Measurements from ENCODE around the gene GAREM1. TPM values are rescaled to one million over a fixed set of nuclear protein-coding genes. Genes with fewer than 3 reads are reported as not detected.

The GAREM1 gene
- total and polyA plus RNA-seq, 2 of the 8 experiments (the other 6 are each of a cell fraction or from before 2014, with no cell fraction given), result 3.6 to 9.2 TPM

DNA sequence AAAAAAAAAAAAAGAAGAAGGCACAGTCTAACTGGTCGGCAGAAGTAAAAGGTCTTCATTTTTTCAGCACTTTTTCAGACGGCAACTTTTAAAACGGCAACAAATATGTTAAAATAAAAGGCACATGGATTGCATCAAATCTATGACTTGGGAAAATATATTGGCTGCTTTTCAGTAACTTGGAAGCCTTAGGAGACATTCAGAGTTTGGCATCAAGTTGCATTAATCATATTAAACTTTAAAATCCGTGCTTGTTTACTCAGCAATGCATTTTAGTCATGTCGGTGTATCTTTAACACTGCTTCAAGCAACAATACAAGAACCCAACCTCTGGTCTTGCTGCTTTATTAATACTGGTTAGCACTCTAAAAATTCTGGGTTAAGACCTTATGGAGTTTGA lies 169.8 kb downstream of the GAREM1 start:
- CTCF ChIA-PET (ENCODE audit: partially characterized antibody), result interaction anchor here (1.7 to 3.8 kb wide), 2 partner anchors 11 to 12 kb away, joined by 9 to 12 read pairs; no protein-coding TSS in a partner anchor
- no peak for TF ChIP-seq CHD1 (IDR thresholded peaks at IDR 0.05; ENCODE audit: low read depth, low read length)
- no peak for TF ChIP-seq KDM4A (IDR thresholded peaks at IDR 0.05; ENCODE audit: low read depth, low read length, severe bottlenecking)
- no peak for TF ChIP-seq JUN (IDR thresholded peaks at IDR 0.05; ENCODE audit: low read depth, low read length)
- TF ChIP-seq, protein P1, sequence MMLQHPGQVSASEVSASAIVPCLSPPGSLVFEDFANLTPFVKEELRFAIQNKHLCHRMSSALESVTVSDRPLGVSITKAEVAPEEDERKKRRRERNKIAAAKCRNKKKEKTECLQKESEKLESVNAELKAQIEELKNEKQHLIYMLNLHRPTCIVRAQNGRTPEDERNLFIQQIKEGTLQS (IDR thresholded peaks at IDR 0.05; ENCODE audit: insufficient read depth, low read depth, low read length), result no peak
- TF ChIP-seq HDAC6 (IDR thresholded peaks at IDR 0.05; ENCODE audit: low read depth, low read length), result no peak
- TF ChIP-seq, protein P2, sequence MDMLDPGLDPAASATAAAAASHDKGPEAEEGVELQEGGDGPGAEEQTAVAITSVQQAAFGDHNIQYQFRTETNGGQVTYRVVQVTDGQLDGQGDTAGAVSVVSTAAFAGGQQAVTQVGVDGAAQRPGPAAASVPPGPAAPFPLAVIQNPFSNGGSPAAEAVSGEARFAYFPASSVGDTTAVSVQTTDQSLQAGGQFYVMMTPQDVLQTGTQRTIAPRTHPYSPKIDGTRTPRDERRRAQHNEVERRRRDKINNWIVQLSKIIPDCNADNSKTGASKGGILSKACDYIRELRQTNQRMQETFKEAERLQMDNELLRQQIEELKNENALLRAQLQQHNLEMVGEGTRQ (IDR thresholded peaks at IDR 0.05; ENCODE audit: low read length), result no peak
- TF ChIP-seq EGR1 (IDR thresholded peaks at IDR 0.05; ENCODE audit: borderline replicate concordance, low read depth, low read length), result no peak
- no peak for TF ChIP-seq RXRA (IDR thresholded peaks at IDR 0.05; ENCODE audit: insufficient read depth, low read depth, low read length)
- Histone ChIP-seq H2AK5ac (ENCODE audit: low read depth, low read length) (no peak overlapping the region), H2BK15ac (ENCODE audit: low read length) (no peak overlapping the region), H3K4me2 (ENCODE audit: insufficient read depth in 1 of 2, low read depth in 2 of 2, low read length in 2 of 2) (no peak overlapping the region), H3K56ac (replicated peaks; ENCODE audit: insufficient read length, low read depth, low read length) (no peak overlapping the region), H3K23ac (ENCODE audit: insufficient read length) (no peak overlapping the region), H3K9me3 (ENCODE audit: insufficient read depth in 2 of 2, low read depth in 1 of 2, low read length in 1 of 2) (no peaks in the 10 kb centered on the region), H3K27me3 (replicated peaks in 1 of 4; ENCODE audit: control insufficient read depth in 3 of 4, extremely low read depth in 1 of 4, insufficient read depth in 3 of 4, low read length in 3 of 4) (no peaks in the 10 kb centered on the region), H3K9ac (replicated peaks in 1 of 4; ENCODE audit: extremely low read depth in 1 of 4, low read depth in 3 of 4, low read length in 3 of 4) (no peak overlapping the region), H2BK20ac (ENCODE audit: low read length) (no peak overlapping the region), H3K4me1 (replicated peaks in 1 of 4; ENCODE audit: control insufficient read depth in 3 of 4, insufficient read depth in 4 of 4, low read length in 3 of 4) (no peaks in the 10 kb centered on the region), H4K91ac (replicated peaks; ENCODE audit: insufficient read length, low read length) (no peak overlapping the region), H2BK5ac (ENCODE audit: low read depth, low read length) (no peak overlapping the region), H3K18ac (ENCODE audit: extremely low read depth, low read length) (no peak overlapping the region), H3K14ac (ENCODE audit: insufficient read length) (no peak overlapping the region), H3K36me3 (ENCODE audit: control insufficient read depth in 2 of 4, insufficient read depth in 4 of 4, low read length in 3 of 4) (no peaks in the 10 kb centered on the region), H3K79me1 (ENCODE audit: low read depth, low read length) (no peaks in the 10 kb centered on the region), H3K4me3 (ENCODE audit: extremely low read depth in 1 of 4, insufficient read depth in 2 of 4, low read depth in 3 of 4, low read length in 4 of 4) (no peak overlapping the region), H4K5ac (ENCODE audit: insufficient read length, low read depth, low read length) (no peak overlapping the region), H2BK120ac (replicated peaks; ENCODE audit: low read depth, low read length) (no peak overlapping the region), H3K4ac (replicated peaks; ENCODE audit: insufficient read length, low read depth, low read length) (no peak overlapping the region), H3K79me2 (ENCODE audit: control insufficient read depth in 1 of 2, insufficient read depth in 2 of 2, low read length in 2 of 2) (no peaks in the 10 kb centered on the region), H4K20me1 (replicated peaks in 1 of 2; ENCODE audit: control insufficient read depth in 1 of 2, insufficient read depth in 2 of 2, low read length in 2 of 2) (no peaks in the 10 kb centered on the region), H4K8ac (ENCODE audit: extremely low read depth, insufficient read depth, low read length) (no peak overlapping the region), H3K23me2 (ENCODE audit: low read depth, low read length) (no peaks in the 10 kb centered on the region), H2BK12ac (ENCODE audit: low read depth, low read length) (no peak overlapping the region), H3K27ac (ENCODE audit: low read depth, low read length) (no peak overlapping the region), H2AFZ (ENCODE audit: low read length) (no peak overlapping the region)
- WGBS, 2 experiments (ENCODE audit: extremely low coverage in 1 of 2, insufficient coverage in 1 of 2, insufficient read length in 1 of 2, insufficient replicate concordance in 2 of 2, low coverage in 1 of 2, low lambda C conversion rate in 2 of 2, missing lambda C conversion rate in 1 of 2), result 92% methylated on average over 5 of the region's 5 CpGs; no CpG with 5 or more reads in 1 of the 2 experiments
- POLR2A ChIA-PET (ENCODE audit: partially characterized antibody), result no interaction called here
- DNase-seq (ENCODE audit: low read depth in 1 of 2, low spot score in 2 of 2) (no peak), FAIRE-seq (no peak)

Data from H1 (cell line).